NCI-H1048 (cell line): Measurements from ENCODE around the gene ALPG.
"Not testable (repeated sequence)": the region's sequence is repeated elsewhere in the genome, so short reads cannot be mapped to it uniquely, and the experiment has no call there.

Source experiments
- DNase-seq: peaks from one replicate; lab custom pipeline; 2025; lab: John Stamatoyannopoulos, UW

ALPG gene

GRCh38 chr2:232441922-232442321, 35.3 kb downstream of the ALPG start:
- DNase-seq: not testable (repeated sequence)

DNA sequence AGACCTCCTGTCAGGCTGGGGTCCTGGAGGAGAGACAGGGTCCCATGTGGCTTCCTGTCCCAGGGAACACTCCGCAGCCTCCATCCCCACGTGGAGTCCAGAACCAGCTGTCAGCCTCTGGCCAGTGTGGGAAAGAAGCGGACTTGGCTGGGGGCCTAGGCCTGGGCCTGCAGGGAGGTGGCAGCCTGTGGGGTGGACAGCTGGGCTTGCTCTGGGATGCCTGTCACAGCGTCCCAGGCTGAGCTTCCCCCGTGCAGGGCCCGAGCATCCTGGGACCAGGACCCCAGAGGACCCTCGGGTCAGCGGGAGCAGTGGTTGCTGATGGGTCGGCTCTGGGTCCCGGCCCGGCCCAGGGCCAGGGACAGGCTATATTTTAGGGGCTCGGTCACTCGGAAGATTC, 35.8 kb downstream of the ALPG start:
- DNase-seq: not testable (repeated sequence)

GRCh38 chr2:232443047-232443446, 36.4 kb downstream of the ALPG start:
- not testable (repeated sequence) for DNase-seq

DNA sequence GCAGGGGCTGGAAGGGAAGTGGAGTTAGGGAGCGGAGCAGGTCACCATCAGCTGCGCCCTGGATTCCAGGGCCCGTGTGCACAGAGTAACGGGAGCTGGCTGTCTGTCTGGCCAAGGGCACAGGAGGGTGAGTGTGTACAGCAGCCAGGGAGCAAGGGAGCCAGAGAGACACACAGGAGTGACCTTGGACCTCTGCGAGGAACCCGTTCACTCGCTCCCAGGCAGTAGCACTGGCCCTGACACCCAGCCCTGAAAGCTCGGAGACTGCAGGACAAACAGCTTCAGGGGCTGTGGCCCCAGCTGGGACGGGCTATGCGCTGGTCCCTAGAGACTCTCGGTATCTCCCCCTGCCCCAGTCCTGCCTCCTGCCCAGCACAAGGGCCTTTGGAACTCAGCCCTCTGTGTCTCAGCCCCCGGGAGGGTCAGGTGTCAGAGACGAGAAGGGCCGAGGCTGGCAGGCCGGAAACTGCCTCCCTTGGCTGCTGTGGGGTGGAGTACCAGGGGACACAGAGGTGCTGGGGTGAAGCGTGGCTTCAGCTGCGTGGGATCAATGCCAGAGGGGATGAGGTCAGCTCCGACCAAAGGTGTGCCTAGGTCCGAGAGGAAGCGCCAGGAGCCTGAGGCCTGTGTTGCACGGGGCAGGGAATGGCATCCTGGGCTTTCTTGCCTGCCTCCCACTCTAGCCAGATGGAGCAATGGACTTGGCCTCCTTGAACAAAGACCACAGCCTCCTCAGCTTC, 37.2 kb downstream of the ALPG start:
- not testable (repeated sequence) for DNase-seq

- peak; percentile 50 for DNase-seq
Observed at GRCh38 chr2:232444409-232445148, 37.9 kb downstream of the ALPG start.

DNA sequence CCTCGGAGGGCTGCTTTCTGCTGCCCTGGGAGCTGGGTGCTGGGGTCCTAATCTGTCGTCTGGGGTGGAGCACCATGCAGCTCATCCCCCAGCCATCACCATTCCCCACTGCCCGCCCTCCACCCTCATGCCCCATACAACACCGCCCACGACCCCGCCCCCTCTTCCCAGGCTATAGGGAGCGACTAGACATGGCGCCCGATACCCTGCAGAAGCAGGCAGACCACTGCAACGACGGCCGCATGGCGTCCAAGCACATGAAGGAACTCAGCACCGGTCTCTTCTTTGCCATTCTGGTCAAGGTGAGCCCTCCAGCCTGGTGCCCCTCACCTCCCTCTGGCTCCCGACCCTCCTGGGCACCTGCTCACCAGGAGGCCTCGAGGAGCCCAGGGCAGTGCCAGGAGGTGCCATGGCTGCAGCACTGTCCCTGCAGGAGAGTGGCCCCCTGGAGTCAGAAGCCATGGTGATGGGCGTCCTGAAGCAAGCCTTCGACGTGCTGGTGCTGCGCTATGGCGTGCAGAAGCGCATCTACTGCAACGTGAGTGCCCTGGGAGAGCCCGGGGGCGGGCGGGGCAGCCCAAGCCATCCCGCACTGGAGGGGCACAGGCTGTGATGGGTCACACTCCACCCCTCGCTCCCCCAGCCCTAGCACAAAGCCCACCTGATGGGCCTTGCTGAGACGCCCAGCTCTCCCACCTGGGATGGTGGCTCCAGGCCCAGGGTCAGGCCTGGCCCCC, 38.7 kb downstream of the ALPG start:
- DNase-seq: not testable (repeated sequence)

- DNase-seq: not testable (repeated sequence)
Observed at GRCh38 chr2:232446266-232446777, 39.7 kb downstream of the ALPG start.

- no peak for DNase-seq
Observed at GRCh38 chr2:232447091-232447620, 40.5 kb downstream of the ALPG start.

DNA sequence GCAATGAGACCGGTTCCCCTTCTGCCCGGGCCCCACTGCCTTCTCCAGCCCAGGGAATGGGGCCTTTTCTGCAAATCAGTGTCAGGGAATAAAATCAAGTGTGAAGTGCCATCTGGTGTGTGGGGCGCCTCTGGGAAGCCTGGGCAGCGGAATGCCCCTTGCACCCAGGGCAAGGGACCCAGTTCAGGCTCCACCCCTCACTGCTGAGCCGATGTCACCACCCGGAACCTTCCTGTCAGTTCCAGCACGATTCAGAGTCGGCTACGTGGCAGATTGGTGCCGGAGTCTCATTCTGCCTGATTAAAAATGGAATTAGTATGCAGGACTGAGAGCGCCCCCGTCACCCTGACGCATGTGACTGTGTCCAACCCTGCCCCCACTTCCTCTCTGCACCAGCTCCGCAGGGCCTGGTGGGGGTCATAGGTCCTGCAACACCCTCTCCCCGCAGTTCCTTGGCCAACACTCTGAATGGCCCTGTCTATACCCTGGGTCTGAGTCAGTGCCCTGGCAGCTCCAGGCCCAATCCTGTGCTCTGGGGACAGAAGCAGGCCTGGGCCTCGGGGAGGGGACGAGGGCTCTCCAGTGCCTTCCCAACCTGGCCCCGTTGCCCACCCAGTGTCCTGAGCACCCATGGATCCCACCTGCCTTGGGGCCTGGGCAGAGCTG, 41.1 kb downstream of the ALPG start:
- DNase-seq: no peak

DNA sequence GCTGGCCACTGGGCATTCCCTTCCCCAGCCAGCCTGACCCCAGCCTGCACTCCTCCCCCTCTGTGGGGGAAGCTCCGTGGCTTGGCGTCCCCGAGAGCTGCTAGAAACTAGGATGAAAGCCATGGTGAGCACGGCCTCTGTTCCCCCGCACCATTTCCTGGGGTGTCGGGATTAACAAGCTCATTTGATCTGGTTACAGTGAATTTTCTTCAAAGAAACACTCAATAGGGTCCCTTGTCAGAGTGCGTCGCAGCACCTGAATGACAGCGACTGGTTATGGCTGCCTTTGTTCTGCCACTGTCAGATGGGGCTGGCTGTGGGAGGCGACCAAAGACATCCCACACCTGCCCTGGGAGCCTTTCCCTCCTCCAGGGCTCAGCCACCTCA, 41.7 kb downstream of the ALPG start:
- DNase-seq: no peak

DNA sequence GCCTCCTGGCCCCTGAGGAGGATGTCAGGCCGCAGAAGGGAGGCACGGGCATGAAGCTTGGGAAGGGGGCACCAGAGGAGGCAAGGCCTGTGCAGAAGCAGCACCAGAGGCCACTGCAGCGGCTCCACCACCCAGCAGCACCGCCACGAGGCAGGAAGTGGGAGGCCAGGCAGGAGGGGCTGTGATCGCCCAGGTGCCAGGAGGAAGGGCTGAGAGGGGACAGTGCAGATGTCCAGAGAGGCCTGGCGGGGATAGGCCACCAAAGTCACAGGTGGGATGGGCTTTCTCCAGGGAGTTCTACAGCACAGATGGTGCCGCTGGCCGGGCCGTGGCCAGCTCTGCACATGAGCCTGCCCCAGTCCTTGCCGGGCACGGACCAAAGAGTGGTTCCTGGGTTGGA, 43.3 kb downstream of the ALPG start:
- DNase-seq: no peak

DNA sequence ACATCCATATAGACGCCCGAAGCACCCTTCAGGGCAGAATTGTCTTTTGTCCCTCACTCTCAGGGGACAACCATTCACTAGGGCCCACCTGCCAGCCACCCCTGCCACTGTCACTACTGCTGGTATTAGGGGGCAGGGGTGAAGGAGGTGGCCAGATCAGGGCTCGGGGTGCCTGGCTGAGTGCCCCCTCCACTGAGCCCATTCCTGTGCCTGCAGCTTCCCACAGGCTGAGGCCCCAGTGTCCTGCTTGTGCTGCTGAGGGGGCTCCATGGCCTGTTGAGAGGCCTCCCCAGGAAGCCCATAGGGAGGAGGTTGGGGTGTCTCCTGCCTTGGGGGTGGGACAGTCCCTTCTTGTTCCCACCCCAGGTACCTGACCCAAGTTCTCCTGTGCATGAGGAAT, 45.0 kb downstream of the ALPG start:
- not testable (repeated sequence) for DNase-seq

DNA sequence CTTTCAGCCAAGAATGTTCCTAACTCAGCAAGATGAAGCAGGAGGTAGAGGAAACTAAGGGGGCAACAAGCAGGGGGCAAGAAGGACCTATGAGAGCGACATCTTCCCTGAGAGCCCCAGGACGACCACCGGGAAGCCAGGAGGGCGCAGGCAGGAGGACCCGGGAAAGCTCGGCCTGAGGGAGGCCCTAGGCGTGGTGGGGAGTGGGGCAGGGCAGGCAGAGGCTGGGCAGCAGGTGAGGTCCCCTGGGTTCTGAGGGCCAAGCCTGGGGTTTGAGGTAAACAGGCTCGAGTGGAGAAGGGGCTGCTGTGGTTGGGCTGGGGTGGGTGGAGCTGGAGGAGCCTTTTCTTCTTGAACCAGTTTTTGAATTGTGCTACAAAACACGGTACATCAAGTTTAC, 48.0 kb downstream of the ALPG start:
- DNase-seq: no peak

DNA sequence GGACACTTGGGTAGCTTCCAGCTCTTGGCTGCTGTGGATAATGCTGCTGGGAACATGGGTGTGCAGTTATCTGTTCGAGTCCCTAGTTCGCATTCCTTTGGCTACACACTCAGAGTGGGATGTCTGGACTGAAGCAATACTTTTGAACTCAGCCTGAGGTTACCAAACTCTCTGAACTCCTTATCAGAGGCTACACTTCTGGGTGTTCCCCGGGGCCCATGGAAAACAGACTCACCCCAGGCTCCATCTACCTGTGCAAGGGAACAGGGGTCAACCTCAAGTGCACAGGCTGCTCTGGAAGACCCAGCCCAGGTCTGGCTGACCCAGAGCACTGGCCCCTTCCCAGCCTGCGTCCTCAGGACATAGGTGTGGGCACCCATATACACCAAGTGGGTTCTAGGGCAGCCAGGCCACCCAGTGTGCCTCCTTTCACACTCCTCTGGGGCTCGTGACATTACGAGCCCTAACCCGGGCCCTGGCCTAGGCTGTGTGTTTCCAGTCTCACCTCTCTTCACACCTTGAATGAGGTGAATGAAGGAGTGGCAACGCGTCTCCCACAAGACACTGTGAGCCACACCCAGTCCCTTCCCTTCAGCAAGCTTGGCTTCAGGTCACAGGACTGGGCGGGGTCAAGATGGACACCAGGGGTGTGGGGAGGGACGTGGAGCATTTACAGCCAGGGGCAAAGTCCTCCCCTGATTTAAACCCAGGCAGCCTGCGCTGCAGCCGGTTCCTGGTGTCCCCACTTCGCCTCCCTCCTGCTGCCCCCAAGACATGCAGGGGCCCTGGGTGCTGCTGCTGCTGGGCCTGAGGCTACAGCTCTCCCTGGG, 49.0 kb downstream of the ALPG start, which contains the start of gene ALPI:
ALPI (plus strand) TSS at position 728 of the 830 bp plus-strand sequence; CDS start at position 775, 47 bp downstream.
- DNase-seq: no peak

GRCh38 chr2:232456296-232457120, 49.9 kb downstream of the ALPG start:
- no peak for DNase-seq

DNA sequence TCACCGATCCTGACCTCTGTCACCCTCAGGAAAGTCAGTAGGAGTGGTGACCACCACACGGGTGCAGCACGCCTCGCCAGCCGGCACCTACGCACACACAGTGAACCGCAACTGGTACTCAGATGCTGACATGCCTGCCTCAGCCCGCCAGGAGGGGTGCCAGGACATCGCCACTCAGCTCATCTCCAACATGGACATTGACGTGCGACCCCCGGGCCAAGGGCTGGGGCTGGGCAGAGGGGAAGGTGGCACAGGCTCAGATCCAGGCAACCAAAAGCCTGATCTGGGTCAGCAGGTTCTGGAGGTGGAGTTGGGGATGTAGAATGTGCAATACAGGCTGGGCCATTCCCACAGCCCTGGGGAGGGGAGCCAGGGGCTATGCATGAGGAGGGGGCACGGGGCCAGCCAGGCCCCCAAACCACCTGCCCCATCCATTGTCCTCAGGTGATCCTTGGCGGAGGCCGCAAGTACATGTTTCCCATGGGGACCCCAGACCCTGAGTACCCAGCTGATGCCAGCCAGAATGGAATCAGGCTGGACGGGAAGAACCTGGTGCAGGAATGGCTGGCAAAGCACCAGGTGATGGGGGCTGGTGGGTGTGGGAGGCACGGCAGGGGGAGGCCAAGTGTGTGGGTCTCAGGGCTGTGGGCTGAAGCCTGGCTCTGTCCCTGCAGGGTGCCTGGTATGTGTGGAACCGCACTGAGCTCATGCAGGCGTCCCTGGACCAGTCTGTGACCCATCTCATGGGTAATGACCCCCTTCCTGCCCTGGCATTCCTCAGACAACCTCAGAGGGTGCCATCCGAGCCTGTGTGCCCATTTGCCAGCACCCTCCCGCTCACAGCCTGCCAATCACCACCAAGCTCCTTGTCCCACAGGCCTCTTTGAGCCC, 50.7 kb downstream of the ALPG start:
- no peak for DNase-seq

GRCh38 chr2:232458051-232458660, 51.5 kb downstream of the ALPG start:
- DNase-seq: no peak

DNA sequence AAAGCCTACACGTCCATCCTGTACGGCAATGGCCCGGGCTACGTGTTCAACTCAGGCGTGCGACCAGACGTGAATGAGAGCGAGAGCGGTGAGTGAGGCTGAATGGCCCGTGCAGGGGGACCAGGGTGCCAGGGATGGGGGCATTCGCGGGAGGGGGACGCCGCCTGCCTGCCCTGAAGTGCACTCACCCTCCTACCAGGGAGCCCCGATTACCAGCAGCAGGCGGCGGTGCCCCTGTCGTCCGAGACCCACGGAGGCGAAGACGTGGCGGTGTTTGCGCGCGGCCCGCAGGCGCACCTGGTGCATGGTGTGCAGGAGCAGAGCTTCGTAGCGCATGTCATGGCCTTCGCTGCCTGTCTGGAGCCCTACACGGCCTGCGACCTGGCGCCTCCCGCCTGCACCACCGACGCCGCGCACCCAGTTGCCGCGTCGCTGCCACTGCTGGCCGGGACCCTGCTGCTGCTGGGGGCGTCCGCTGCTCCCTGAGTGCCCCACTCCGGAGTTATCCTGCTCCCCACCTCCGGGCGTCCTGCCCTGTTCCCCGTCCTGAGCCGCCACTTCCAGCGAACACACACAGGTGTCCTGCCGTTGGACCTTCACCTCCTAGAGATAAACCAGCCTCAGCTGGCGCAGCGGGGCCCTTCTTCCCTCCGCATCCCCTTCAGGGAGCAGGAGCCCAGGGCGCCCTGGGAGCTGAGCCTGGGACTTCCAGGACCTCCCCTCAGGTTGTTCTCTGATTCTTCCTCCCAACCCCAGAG, 52.2 kb downstream of the ALPG start:
- no peak for DNase-seq
